Sigmoid colon (tissue), 7 donors: Measurements from ENCODE around the gene C2CD4C. TPM values are rescaled to one million over a fixed set of nuclear protein-coding genes. Genes with fewer than 3 reads are reported as not detected.

ENCODE experiments used
- DNase-seq: peaks from one replicate; pipeline ENCODE4 v3.0.0-alpha.2; 2019
- H3K27ac ChIP-seq, 4 donors: fragments of 200-600 bp; sonication (generic); one replicate each; pipeline ENCODE4 v1.5.1; 2016 to 2019; ENCODE audit warnings: mild to moderate bottlenecking in 1 of 4
- H3K27me3 ChIP-seq, 3 donors: fragments of 200-600 bp; sonication (generic); one replicate each; pipeline ENCODE4 v1.5.1; 2019; ENCODE audit warnings: mild to moderate bottlenecking in 1 of 3
- H3K36me3 ChIP-seq, 4 donors: fragments of 200-600 bp; sonication (generic); one replicate each; pipeline ENCODE4 v1.5.1; 2016 to 2019
- H3K4me1 ChIP-seq, 4 donors: fragments of 200-600 bp; sonication (generic); one replicate each; pipeline ENCODE4 v1.5.1; 2017 to 2019
- H3K4me3 ChIP-seq, 4 donors: fragments of 200-600 bp; sonication (generic); one replicate each; pipeline ENCODE4 v1.5.1; 2017 to 2019; ENCODE audit warnings: mild to moderate bottlenecking in 2 of 4, moderate library complexity in 1 of 4
- H3K9me3 ChIP-seq, 4 donors: fragments of 200-600 bp in 3 of 4; sonication (generic) in 3 of 4; one replicate each; pipeline versions ENCODE4 v1.5.1 to v1.6.1; 2013 to 2019
- CTCF ChIP-seq, 4 experiments: fragments of 450-650 bp in 3 of 4; fragments of 200-600 bp in 1 of 4; IDR thresholded peaks; one replicate each; pipeline ENCODE4 v1.5.1; 2016 to 2019; ENCODE audit warnings: antibody characterized with exemption in 4 of 4, mild to moderate bottlenecking in 3 of 4, moderate library complexity in 2 of 4
- EP300 ChIP-seq, 4 donors: sonication (generic); formaldehyde crosslinking; IDR thresholded peaks; one replicate each; pipeline ENCODE4 v1.6.1; 2017; ENCODE audit warnings: antibody characterized with exemption in 4 of 4
- POLR2A ChIP-seq, 2 donors: fragments of 450-650 bp; IDR thresholded peaks; one replicate each; pipeline ENCODE4 v1.6.1; 2016; ENCODE audit warnings: antibody characterized with exemption in 2 of 2, mild to moderate bottlenecking in 2 of 2, moderate library complexity in 2 of 2
- POLR2AphosphoS5 ChIP-seq, 4 donors: sonication (generic); formaldehyde crosslinking; IDR thresholded peaks; one replicate each; pipeline ENCODE4 v1.6.1; 2017; ENCODE audit warnings: antibody characterized with exemption in 4 of 4
- WGBS, 2 donors: extraction: QIAGEN DNeasy Blood & Tissue Kit; methylation state at CpG; one replicate each; pipeline ENCODE4 v1.1.7; 2013; 5-methylcytosine and 5-hydroxymethylcytosine counted together
- intact Hi-C: fragments of 100-400 bp; cut with DNase I; formaldehyde crosslinking; loops from one replicate; pipeline ENCODE4 v1.15.1; 2023
- polyA plus RNA-seq, 3 donors: library from polyadenylated mRNA; stranded (reverse); fragments of 200-250 nt; gene quantifications; one replicate each; pipeline ENCODE4 v1.2.3, GENCODE V29; 2013
- total RNA-seq, 4 donors: library from RNA; depleted of rRNA; stranded (reverse); fragments of >200 nt; gene quantifications; one replicate each; pipeline ENCODE4 v1.1.0, GENCODE V29; 2016
- donor health status: healthy with polysubstance abuse.
- donor health status: Bipolar disorder and iron deficiency.
- donor health status: healthy.

C2CD4C gene
- total and polyA plus RNA-seq, 7 donors: under 0.01 to 1.2 (median 0.76) TPM; not detected in 1

- 58 to 63% methylated on average over 17 of the region's 17 CpGs for WGBS, 2 donors
- no peak for DNase-seq
- no peak overlapping the region for H3K27ac ChIP-seq
- H3K4me1 ChIP-seq: no peaks in the 10 kb centered on the region
- intact Hi-C loops: no loop called here
- H3K27me3 ChIP-seq: peaks cover 0 to 15% (median 0%) of the 10 kb centered on the region in 3 donors
- TF ChIP-seq EP300 (IDR thresholded peaks at IDR 0.05) (no peak), CTCF (IDR thresholded peaks at IDR 0.05) (no peak), POLR2A (IDR thresholded peaks at IDR 0.05) (no peak), POLR2AphosphoS5 (IDR thresholded peaks at IDR 0.05) (no peak)
- H3K36me3 ChIP-seq: no peaks in the 10 kb centered on the region
- H3K4me3 ChIP-seq: no peak overlapping the region
- no peaks in the 10 kb centered on the region for H3K9me3 ChIP-seq
Observed at GRCh38 chr19:392375-392970, 16.5 kb downstream of the C2CD4C start.

GRCh38 chr19:391726-392374 lies 17.1 kb downstream of the C2CD4C start:
- DNase-seq: no peak
- H3K27ac ChIP-seq: no peak overlapping the region
- intact Hi-C loops: no loop called here
- no peaks in the 10 kb centered on the region for H3K9me3 ChIP-seq
- TF ChIP-seq EP300 (IDR thresholded peaks at IDR 0.05) (no peak), CTCF (IDR thresholded peaks at IDR 0.05) (no peak), POLR2AphosphoS5 (IDR thresholded peaks at IDR 0.05) (no peak), POLR2A (IDR thresholded peaks at IDR 0.05) (no peak)
- no peaks in the 10 kb centered on the region for H3K4me1 ChIP-seq
- no peak overlapping the region for H3K4me3 ChIP-seq
- H3K27me3 ChIP-seq: peaks cover 0 to 13% (median 0%) of the 10 kb centered on the region in 3 donors
- H3K36me3 ChIP-seq: no peaks in the 10 kb centered on the region
- 87 to 88% methylated on average over 30 of the region's 30 CpGs for WGBS, 2 donors

- Histone ChIP-seq H3K36me3 (no peaks in the 10 kb centered on the region), H3K9me3 (no peaks in the 10 kb centered on the region), H3K4me1 (no peaks in the 10 kb centered on the region), H3K27me3 (peaks cover 0 to 14% (median 0%) of the 10 kb centered on the region in 3 donors), H3K27ac (no peak overlapping the region), H3K4me3 (no peak overlapping the region)
- WGBS, 2 donors: 85 to 86% methylated on average over 2 of the region's 2 CpGs
- no peak for DNase-seq
- TF ChIP-seq POLR2AphosphoS5 (IDR thresholded peaks at IDR 0.05): no peak
- no peak for TF ChIP-seq CTCF (IDR thresholded peaks at IDR 0.05)
- TF ChIP-seq POLR2A (IDR thresholded peaks at IDR 0.05): no peak
- no peak for TF ChIP-seq EP300 (IDR thresholded peaks at IDR 0.05)
- intact Hi-C loops: no loop called here
Observed at GRCh38 chr19:391207-391557, 17.8 kb downstream of the C2CD4C start.

GRCh38 chr19:390386-391206 lies 18.4 kb downstream of the C2CD4C start:
- intact Hi-C loops: no loop called here
- DNase-seq: no peak
- Histone ChIP-seq H3K27me3 (peaks cover 0 to 17% (median 0%) of the 10 kb centered on the region in 3 donors), H3K4me3 (no peak overlapping the region), H3K4me1 (no peaks in the 10 kb centered on the region), H3K36me3 (no peaks in the 10 kb centered on the region), H3K9me3 (no peaks in the 10 kb centered on the region), H3K27ac (no peak overlapping the region)
- no peak for TF ChIP-seq EP300 (IDR thresholded peaks at IDR 0.05)
- TF ChIP-seq CTCF (IDR thresholded peaks at IDR 0.05): no peak
- TF ChIP-seq POLR2AphosphoS5 (IDR thresholded peaks at IDR 0.05): no peak
- no peak for TF ChIP-seq POLR2A (IDR thresholded peaks at IDR 0.05)
- WGBS, 2 donors: 80 to 87% methylated on average over 30 of the region's 30 CpGs
